OCI-LY3 (cell line): ENCODE data around the gene OSBPL3.
"Not testable (repeated sequence)": the region's sequence is repeated elsewhere in the genome, so short reads cannot be mapped to it uniquely, and the experiment has no call there.

Experiments used
- H2AFZ ChIP-seq: fragments of 200-600, 300-600 bp; shearing (Covaris generic); 2 replicates; pipeline ENCODE4 v1.6.0; 2014; ENCODE audit warnings: antibody characterized with exemption, low read depth, low read length
- H3K27ac ChIP-seq: fragments of 200-600, 300-600 bp; sonication (generic); 2 replicates; pipeline ENCODE4 v1.5.1; 2014; ENCODE audit warnings: mild to moderate bottlenecking, low read length, moderate library complexity, mixed read lengths
- H3K27me3 ChIP-seq: fragments of 200-600, 300-600 bp; sonication (generic); 2 replicates; pipeline ENCODE4 v1.6.1; 2014; ENCODE audit warnings: low read depth, low read length, mixed read lengths
- H3K36me3 ChIP-seq: fragments of 200-600, 300-600 bp; sonication (generic); replicated peaks from 2 replicates; pipeline ENCODE3; 2014; ENCODE audit warnings: low read depth, low read length, mixed read lengths
- H3K4me1 ChIP-seq: fragments of 300-600, 200-600 bp; sonication (generic); 2 replicates; pipeline ENCODE4 v1.6.1; 2014; ENCODE audit warnings: low read length, mixed read lengths
- H3K4me2 ChIP-seq: fragments of 200-600, 300-600 bp; sonication (generic); 2 replicates; pipeline ENCODE4 v1.6.1; 2014; ENCODE audit warnings: low read length, mixed read lengths
- H3K4me3 ChIP-seq: fragments of 300-600, 200-600 bp; sonication (generic); 2 replicates; pipeline ENCODE4 v1.5.1; 2014; ENCODE audit warnings: antibody characterized with exemption, mild to moderate bottlenecking, low read length, moderate library complexity
- H3K79me2 ChIP-seq: fragments of 300-600, 200-600 bp; shearing (Covaris generic); 2 replicates; pipeline ENCODE4 v1.6.1; 2014; ENCODE audit warnings: mild to moderate bottlenecking, low read length, mixed read lengths
- H3K9ac ChIP-seq: fragments of 300-600, 200-600 bp; shearing (Covaris generic); 2 replicates; pipeline ENCODE4 v1.6.0; 2014; ENCODE audit warnings: mild to moderate bottlenecking, low read length, moderate library complexity
- H3K9me3 ChIP-seq: fragments of 200-600, 300-600 bp; shearing (Covaris generic); 2 replicates; pipeline ENCODE4 v1.6.1; 2014; ENCODE audit warnings: low read length, mixed read lengths; ENCODE audit not compliant: insufficient read depth
- H4K20me1 ChIP-seq: fragments of 200-600, 300-600 bp; sonication (generic); 2 replicates; pipeline ENCODE4 v1.6.1; 2016; ENCODE audit warnings: low read length, mixed read lengths; ENCODE audit not compliant: insufficient read depth
- EZH2phosphoT487 ChIP-seq: fragments of 200-600 bp; shearing (Covaris generic); IDR thresholded peaks from 2 replicates; pipeline ENCODE4 v1.6.1; 2018; ENCODE audit warnings: antibody characterized with exemption, mixed run types, low read depth
- TF ChIP-seq, protein P1 (sequence below): fragments of 200-600, 300-600 bp; sonication (generic); IDR thresholded peaks from 2 replicates; pipeline ENCODE4 v1.5.1; 2014; ENCODE audit warnings: antibody characterized with exemption, low read length, low read depth

OSBPL3 gene

DNA sequence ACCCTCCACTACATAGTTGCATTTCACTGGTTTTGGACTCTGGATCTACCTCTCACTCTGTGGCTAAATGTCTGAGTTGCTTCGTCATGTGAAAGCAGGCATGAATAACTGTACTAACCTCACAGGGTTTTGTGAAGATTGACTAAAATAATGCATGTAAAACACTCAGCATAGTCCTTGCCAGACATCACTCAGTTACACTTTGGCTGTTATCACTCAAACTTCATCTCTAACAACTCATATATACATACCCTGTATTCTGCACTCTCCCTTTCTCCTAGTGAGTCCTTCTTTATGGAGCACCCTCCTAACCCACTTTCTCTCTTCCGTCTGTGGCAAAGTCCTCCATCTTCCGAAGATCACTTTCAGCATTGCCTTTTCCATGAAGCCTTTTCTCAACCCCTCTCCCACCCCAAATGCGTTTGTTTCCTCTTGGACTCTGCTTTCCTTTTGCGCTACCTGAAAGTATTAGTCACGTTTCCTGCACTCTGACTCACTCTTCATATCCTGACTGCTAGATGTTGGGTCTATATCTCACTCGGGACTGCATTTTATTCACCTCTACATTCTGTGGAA lies 72.6 kb downstream of the OSBPL3 start:
- H3K4me1 ChIP-seq: peaks cover 7% of the 10 kb centered on the region
- TF ChIP-seq EZH2phosphoT487: no peak
- TF ChIP-seq, protein P1, sequence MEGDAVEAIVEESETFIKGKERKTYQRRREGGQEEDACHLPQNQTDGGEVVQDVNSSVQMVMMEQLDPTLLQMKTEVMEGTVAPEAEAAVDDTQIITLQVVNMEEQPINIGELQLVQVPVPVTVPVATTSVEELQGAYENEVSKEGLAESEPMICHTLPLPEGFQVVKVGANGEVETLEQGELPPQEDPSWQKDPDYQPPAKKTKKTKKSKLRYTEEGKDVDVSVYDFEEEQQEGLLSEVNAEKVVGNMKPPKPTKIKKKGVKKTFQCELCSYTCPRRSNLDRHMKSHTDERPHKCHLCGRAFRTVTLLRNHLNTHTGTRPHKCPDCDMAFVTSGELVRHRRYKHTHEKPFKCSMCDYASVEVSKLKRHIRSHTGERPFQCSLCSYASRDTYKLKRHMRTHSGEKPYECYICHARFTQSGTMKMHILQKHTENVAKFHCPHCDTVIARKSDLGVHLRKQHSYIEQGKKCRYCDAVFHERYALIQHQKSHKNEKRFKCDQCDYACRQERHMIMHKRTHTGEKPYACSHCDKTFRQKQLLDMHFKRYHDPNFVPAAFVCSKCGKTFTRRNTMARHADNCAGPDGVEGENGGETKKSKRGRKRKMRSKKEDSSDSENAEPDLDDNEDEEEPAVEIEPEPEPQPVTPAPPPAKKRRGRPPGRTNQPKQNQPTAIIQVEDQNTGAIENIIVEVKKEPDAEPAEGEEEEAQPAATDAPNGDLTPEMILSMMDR: no peak
- no peaks in the 10 kb centered on the region for H3K79me2 ChIP-seq
- H3K27me3 ChIP-seq: no peaks in the 10 kb centered on the region
- H2AFZ ChIP-seq: no peak overlapping the region
- H4K20me1 ChIP-seq: no peaks in the 10 kb centered on the region
- no peak overlapping the region for H3K4me2 ChIP-seq
- H3K9ac ChIP-seq: no peak overlapping the region
- no peaks in the 10 kb centered on the region for H3K36me3 ChIP-seq
- H3K9me3 ChIP-seq: no peaks in the 10 kb centered on the region
- no peak overlapping the region for H3K4me3 ChIP-seq
- no peak overlapping the region for H3K27ac ChIP-seq

DNA sequence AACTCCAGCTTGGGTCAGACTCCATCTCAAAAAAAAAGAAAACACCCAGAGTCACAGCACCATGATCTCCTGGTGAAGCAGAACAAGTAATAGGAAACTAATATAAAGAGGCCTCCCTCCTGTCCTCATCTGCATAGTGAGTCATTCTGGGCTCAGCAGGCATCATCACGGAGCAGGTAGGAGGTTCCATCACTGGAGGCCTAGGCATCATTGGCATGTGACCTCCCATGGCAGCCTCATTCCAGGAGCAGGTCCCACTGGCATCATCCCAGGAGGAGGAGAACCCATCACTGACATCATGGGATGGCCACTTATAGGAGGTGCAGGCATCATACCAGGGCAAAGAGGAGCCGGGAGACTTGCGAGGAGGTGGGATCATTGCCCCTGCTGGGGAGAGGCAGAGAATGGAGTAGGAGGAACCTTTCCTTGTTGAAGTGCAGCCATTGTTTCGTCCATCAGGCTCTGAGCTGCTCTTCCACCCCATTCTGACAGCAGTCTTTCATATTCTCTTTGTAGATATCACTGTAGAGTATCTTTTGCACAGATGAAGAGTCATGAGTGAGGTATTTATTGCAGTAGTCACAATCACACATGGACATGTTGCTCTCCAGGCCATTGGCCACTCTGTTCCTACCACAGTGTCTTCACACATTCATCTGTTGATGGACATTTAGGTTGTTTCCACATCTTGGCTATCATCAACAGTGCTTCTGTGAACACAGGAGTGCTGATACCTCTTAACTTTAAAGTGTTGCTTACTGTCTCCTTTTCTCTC lies 73.8 kb downstream of the OSBPL3 start:
- Histone ChIP-seq H3K27me3 (no peaks in the 10 kb centered on the region), H3K9ac (no peak overlapping the region), H3K4me3 (no peak overlapping the region), H3K4me1 (peaks cover 7% of the 10 kb centered on the region), H3K79me2 (no peaks in the 10 kb centered on the region), H2AFZ (no peak overlapping the region), H3K4me2 (no peak overlapping the region), H3K9me3 (no peaks in the 10 kb centered on the region), H3K36me3 (no peaks in the 10 kb centered on the region), H4K20me1 (no peaks in the 10 kb centered on the region), H3K27ac (no peak overlapping the region)
- TF ChIP-seq, protein P1: no peak
- no peak for TF ChIP-seq EZH2phosphoT487

DNA sequence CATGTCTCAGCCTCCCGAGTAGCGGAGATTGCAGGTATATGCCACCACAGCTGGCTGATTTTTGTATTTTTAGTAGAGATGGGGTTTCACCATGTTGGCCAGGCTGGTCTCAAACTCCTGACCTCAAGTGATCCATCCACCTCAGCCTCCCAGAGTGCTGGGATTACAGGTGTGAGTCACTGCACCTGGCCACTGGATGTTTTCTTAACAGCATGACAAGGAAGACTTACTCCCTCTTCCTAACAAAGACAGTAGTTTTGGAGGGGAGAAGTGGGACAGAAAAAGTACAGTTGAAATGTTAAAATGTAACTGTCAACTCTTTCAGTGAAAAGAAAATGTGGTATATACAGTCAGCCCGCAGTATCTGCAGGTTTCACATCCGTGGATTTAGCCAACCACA lies 76.0 kb downstream of the OSBPL3 start:
- not testable (repeated sequence) for H3K4me2 ChIP-seq, H3K4me3 ChIP-seq, H3K27me3 ChIP-seq, H3K79me2 ChIP-seq, H3K9ac ChIP-seq, H4K20me1 ChIP-seq, H3K9me3 ChIP-seq, H3K27ac ChIP-seq, H2AFZ ChIP-seq, H3K36me3 ChIP-seq
- H3K4me1 ChIP-seq: peaks cover 23% of the 10 kb centered on the region

DNA sequence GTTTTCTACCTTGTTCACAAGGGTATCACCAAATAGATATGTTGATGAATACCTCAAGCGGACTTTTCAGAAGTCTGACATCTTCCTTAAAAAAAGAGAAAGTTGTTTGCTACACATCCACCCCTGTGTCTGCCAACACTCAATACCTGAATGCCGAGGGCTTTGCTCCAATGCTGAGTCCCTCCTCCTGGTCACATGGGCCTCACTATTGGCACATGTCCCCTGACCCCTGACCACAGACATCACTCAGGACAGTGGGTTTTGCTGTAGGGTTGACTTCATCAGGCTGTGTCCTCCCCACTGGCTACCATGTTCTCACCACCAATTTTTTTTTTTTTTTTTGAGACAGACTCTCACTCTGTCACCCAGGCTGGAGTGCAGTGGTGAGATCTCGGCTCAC lies 76.4 kb downstream of the OSBPL3 start:
- H3K9ac ChIP-seq: no peak overlapping the region
- peaks cover 5% of the 10 kb centered on the region for H4K20me1 ChIP-seq
- H3K4me1 ChIP-seq: peaks cover 28% of the 10 kb centered on the region
- no peak for TF ChIP-seq EZH2phosphoT487
- TF ChIP-seq, protein P1: no peak
- peaks cover 7% of the 10 kb centered on the region for H3K27me3 ChIP-seq
- H3K4me3 ChIP-seq: no peak overlapping the region
- no peaks in the 10 kb centered on the region for H3K79me2 ChIP-seq
- no peak overlapping the region for H3K27ac ChIP-seq
- H3K4me2 ChIP-seq: no peak overlapping the region
- no peaks in the 10 kb centered on the region for H3K9me3 ChIP-seq
- H2AFZ ChIP-seq: no peak overlapping the region
- H3K36me3 ChIP-seq: no peaks in the 10 kb centered on the region
